Spinal cord (tissue), 4 donors: ENCODE data around the gene SEPTIN6. TPM values are rescaled to one million over a fixed set of nuclear protein-coding genes. Genes with fewer than 3 reads are reported as not detected.

Experiments used
- polyA plus RNA-seq, 2 donors: library from polyadenylated mRNA; unstranded; fragments of 120-200 nt; gene quantifications; one replicate each; pipeline ENCODE4 v1.2.1, GENCODE V29; 2013; ENCODE audit not compliant: insufficient read length in 2 of 2
- small RNA-seq: library from RNA; depleted of rRNA; stranded (forward); fragments of <200 nt; gene quantifications from one replicate; pipeline ENCODE3, GENCODE V24; 2014; ENCODE audit warnings: low replicate concordance
- total RNA-seq, 2 donors: library from RNA; depleted of rRNA in 1 of 2; stranded (reverse); fragments of 120-200 nt in 1 of 2; fragments of >200 nt in 1 of 2; gene quantifications; one replicate each; pipeline versions ENCODE4 v1.2.3 to v1.2.4, GENCODE V29; 2013 to 2014

SEPTIN6 gene
- total and polyA plus RNA-seq, 4 donors: 40.0 to 73.7 (median 61.0) TPM

Small RNA genes within 50 kb of the gene (small RNA-seq; reads per million reads assigned to genes)
- 13.9 reads per million, percentile 96 among the genes with 10 or more reads in this experiment for gene MIR766

Other genes starting within 250 kb of the SEPTIN6 start
- 100 to 1,000 TPM; 116 to 126 TPM for gene SLC25A5, start 224.7 kb downstream of the SEPTIN6 start, total RNA-seq
- gene SLC25A5, start 224.7 kb downstream of the SEPTIN6 start, polyA plus RNA-seq: 100 to 1,000 TPM; 274 to 275 TPM
- 10 to 100 TPM; 37.7 to 39.8 TPM for gene STEEP1, start 127.8 kb downstream of the SEPTIN6 start, total RNA-seq
- gene STEEP1, start 127.8 kb downstream of the SEPTIN6 start, polyA plus RNA-seq: 10 to 100 TPM; 27.8 to 32.9 TPM
- 10 to 100 TPM; 44.0 to 46.6 TPM for gene UBE2A, start 118.6 kb downstream of the SEPTIN6 start, total RNA-seq
- 10 to 100 TPM; 93.2 to 98.9 TPM for gene UBE2A, start 118.6 kb downstream of the SEPTIN6 start, polyA plus RNA-seq
- 10 to 100 TPM in 1 of 2 donors, 1 to 10 TPM in 1; 6.4 to 22.4 TPM for gene NKRF, start 86.7 kb downstream of the SEPTIN6 start, total RNA-seq
- 10 to 100 TPM; 22.2 to 27.0 TPM for gene NKRF, start 86.7 kb downstream of the SEPTIN6 start, polyA plus RNA-seq
- gene SOWAHD, start 65.4 kb upstream of the SEPTIN6 start, total RNA-seq: under 1 TPM; 0.50 to 0.88 TPM
- gene SOWAHD, start 65.4 kb upstream of the SEPTIN6 start, polyA plus RNA-seq: 1 to 10 TPM; 1.1 to 1.7 TPM
- gene RPL39, start 98.5 kb upstream of the SEPTIN6 start, total RNA-seq: 1,000 to 10,000 TPM; 1,424 to 2,585 TPM
- 1,000 to 10,000 TPM; 1,050 to 1,061 TPM for gene RPL39, start 98.5 kb upstream of the SEPTIN6 start, polyA plus RNA-seq
- 1 to 10 TPM; 3.9 to 6.3 TPM for gene UPF3B, start 159.8 kb upstream of the SEPTIN6 start, total RNA-seq
- 10 to 100 TPM; 23.4 to 25.3 TPM for gene UPF3B, start 159.8 kb upstream of the SEPTIN6 start, polyA plus RNA-seq
- gene RNF113A, start 178.6 kb upstream of the SEPTIN6 start, total RNA-seq: 10 to 100 TPM in 1 of 2 donors, 1 to 10 TPM in 1; 8.8 to 16.0 TPM
- 10 to 100 TPM; 17.9 to 18.5 TPM for gene RNF113A, start 178.6 kb upstream of the SEPTIN6 start, polyA plus RNA-seq
- gene NDUFA1, start 178.7 kb upstream of the SEPTIN6 start, total RNA-seq: 100 to 1,000 TPM in 1 of 2 donors, 10 to 100 TPM in 1; 59.9 to 240 TPM
- gene NDUFA1, start 178.7 kb upstream of the SEPTIN6 start, polyA plus RNA-seq: 100 to 1,000 TPM; 123 to 135 TPM
- gene AKAP14, start 202.7 kb upstream of the SEPTIN6 start, total RNA-seq: 10 to 100 TPM in 1 of 2 donors, under 1 TPM in 1; 0.99 to 16.3 TPM
- gene AKAP14, start 202.7 kb upstream of the SEPTIN6 start, polyA plus RNA-seq: 1 to 10 TPM; 2.0 to 3.3 TPM